ENCODE data around the gene HHAT. TPM values are rescaled to one million over a fixed set of nuclear protein-coding genes. Genes with fewer than 3 reads are reported as not detected.

Gene HHAT
- total RNA-seq, 4 donors from 2014 or later: 4.8 to 5.9 (median 5.3) TPM

- H3K27ac ChIP-seq: no peak overlapping the region
- H3K36me3 ChIP-seq: no peaks in the 10 kb centered on the region
- TF ChIP-seq, protein P1, sequence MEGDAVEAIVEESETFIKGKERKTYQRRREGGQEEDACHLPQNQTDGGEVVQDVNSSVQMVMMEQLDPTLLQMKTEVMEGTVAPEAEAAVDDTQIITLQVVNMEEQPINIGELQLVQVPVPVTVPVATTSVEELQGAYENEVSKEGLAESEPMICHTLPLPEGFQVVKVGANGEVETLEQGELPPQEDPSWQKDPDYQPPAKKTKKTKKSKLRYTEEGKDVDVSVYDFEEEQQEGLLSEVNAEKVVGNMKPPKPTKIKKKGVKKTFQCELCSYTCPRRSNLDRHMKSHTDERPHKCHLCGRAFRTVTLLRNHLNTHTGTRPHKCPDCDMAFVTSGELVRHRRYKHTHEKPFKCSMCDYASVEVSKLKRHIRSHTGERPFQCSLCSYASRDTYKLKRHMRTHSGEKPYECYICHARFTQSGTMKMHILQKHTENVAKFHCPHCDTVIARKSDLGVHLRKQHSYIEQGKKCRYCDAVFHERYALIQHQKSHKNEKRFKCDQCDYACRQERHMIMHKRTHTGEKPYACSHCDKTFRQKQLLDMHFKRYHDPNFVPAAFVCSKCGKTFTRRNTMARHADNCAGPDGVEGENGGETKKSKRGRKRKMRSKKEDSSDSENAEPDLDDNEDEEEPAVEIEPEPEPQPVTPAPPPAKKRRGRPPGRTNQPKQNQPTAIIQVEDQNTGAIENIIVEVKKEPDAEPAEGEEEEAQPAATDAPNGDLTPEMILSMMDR (IDR thresholded peaks at IDR 0.05): no peak
- TF ChIP-seq EP300 (IDR thresholded peaks at IDR 0.05) (no peak), POLR2A (IDR thresholded peaks at IDR 0.05) (no peak)
- no peaks in the 10 kb centered on the region for H3K9me3 ChIP-seq
- H3K4me3 ChIP-seq: no peak overlapping the region
- WGBS, 2 donors: 40 to 84% methylated on average over 1 of the region's 1 CpG
- no peaks in the 10 kb centered on the region for H3K27me3 ChIP-seq
- no peaks in the 10 kb centered on the region for H3K4me1 ChIP-seq
- DNase-seq (ENCODE audit: low spot score in 2 of 2): no peak
These were observed 288.6 kb downstream of the HHAT start for GRCh38 chr1:210617293-210617692.

GRCh38 chr1:210618369-210618768 is 289.7 kb downstream of the HHAT start:
- no peak for DNase-seq (ENCODE audit: low spot score in 2 of 2)
- no peaks in the 10 kb centered on the region for H3K36me3 ChIP-seq
- H3K9me3 ChIP-seq: no peaks in the 10 kb centered on the region
- TF ChIP-seq EP300 (IDR thresholded peaks at IDR 0.05) (no peak), POLR2A (IDR thresholded peaks at IDR 0.05) (no peak)
- TF ChIP-seq, protein P1 (IDR thresholded peaks at IDR 0.05): no peak
- H3K27me3 ChIP-seq: no peaks in the 10 kb centered on the region
- H3K4me3 ChIP-seq: no peak overlapping the region
- no peaks in the 10 kb centered on the region for H3K4me1 ChIP-seq
- 86 to 91% methylated on average over 5 of the region's 5 CpGs for WGBS, 2 donors
- no peak overlapping the region for H3K27ac ChIP-seq

DNA sequence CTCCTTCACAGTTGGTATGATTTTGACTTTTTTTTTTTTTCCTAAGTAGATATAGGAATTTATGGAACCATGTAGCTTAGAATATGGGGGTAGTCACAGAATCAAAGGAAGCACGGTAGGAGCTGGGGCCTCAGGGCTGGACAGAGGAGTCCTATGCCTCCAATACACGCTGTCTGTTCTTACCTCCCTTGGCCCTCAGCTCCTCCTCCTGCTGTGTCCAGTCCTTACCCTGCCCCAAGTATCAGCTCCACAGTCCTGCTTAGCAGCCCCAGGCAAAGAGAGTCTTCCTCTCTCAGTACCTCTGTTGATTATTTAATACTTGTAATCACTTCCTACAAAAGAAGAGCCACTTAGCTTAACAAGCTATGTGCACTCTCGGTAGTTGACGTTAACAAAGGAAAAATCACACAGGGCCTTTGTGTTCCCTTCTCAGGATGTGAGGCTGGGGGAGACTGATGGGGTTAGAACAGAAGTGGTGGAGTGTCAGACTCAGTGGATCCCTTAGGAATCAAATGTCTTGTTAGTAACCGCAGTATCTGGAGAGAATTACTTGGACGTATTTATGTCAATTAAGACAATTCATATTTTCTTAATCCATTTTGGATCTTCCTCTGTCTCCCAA is 292.3 kb downstream of the HHAT start:
- Histone ChIP-seq H3K36me3 (peaks cover 0 to 5% (median 0%) of the 10 kb centered on the region in 3 donors), H3K4me1 (no peaks in the 10 kb centered on the region), H3K4me3 (no peak overlapping the region), H3K27ac (no peak overlapping the region), H3K9me3 (no peaks in the 10 kb centered on the region), H3K27me3 (no peaks in the 10 kb centered on the region)
- TF ChIP-seq, protein P1 (IDR thresholded peaks at IDR 0.05): no peak
- TF ChIP-seq POLR2A (IDR thresholded peaks at IDR 0.05): no peak
- no peak for TF ChIP-seq EP300 (IDR thresholded peaks at IDR 0.05)
- DNase-seq (ENCODE audit: low spot score in 2 of 2): no peak
- 82 to 84% methylated on average over 6 of the region's 6 CpGs for WGBS, 2 donors

DNA sequence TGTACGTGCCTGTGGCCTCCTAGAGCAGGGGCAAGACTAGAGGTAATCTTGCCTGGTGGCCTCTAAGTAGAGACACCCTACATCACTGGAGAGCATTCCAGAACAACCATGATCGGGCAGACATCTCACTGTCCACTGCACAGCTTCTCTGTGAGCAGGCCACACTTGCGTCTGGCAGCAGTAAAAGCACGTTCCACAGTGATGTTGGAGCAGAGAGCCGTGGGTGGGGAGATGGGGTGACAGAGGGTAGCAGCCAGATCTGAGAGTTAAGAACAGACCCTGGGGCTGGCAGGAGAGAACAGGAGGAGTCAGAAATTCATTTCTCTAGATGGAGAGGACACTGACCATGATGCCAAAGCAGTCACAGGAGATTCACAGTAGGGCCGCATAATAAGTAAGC is 293.0 kb downstream of the HHAT start:
- H3K9me3 ChIP-seq: no peaks in the 10 kb centered on the region
- WGBS, 2 donors: 85 to 93% methylated on average over 6 of the region's 6 CpGs
- peaks cover 0 to 5% (median 0%) of the 10 kb centered on the region in 3 donors for H3K36me3 ChIP-seq
- TF ChIP-seq, protein P1 (IDR thresholded peaks at IDR 0.05): no peak
- TF ChIP-seq EP300 (IDR thresholded peaks at IDR 0.05): no peak
- TF ChIP-seq POLR2A (IDR thresholded peaks at IDR 0.05): no peak
- no peaks in the 10 kb centered on the region for H3K27me3 ChIP-seq
- DNase-seq (ENCODE audit: low spot score in 2 of 2): no peak
- H3K4me1 ChIP-seq: no peaks in the 10 kb centered on the region
- no peak overlapping the region for H3K27ac ChIP-seq
- no peak overlapping the region for H3K4me3 ChIP-seq

DNA sequence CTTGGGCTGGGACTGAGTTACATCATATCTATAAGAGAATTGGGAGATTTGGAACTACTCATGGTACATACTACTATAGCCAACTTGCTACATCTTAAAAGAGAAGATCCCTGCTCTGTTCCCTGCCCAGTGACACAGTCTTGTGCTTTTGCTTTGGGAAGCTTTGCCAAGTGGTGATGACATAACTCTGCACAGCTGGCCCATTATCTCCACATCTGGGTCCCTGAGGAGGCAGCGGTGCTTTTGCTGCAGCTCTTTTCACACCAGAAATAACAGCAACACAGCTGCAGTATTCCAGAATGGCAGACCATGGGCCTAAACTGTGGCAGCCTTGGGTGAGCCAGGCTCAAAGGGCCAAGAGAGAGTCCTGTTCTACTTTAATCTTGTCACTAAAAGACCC is 296.0 kb downstream of the HHAT start:
- TF ChIP-seq EP300 (IDR thresholded peaks at IDR 0.05) (peak in 1 of 2 donors; percentile 35), POLR2A (IDR thresholded peaks at IDR 0.05) (no peak)
- TF ChIP-seq, protein P1 (IDR thresholded peaks at IDR 0.05): no peak
- no peaks in the 10 kb centered on the region for H3K9me3 ChIP-seq
- H3K36me3 ChIP-seq: peaks cover 0 to 5% (median 0%) of the 10 kb centered on the region in 3 donors
- no peak overlapping the region for H3K4me3 ChIP-seq
- peak; percentile 47 to 63 for DNase-seq (ENCODE audit: low spot score in 2 of 2)
- 20 to 40% methylated on average over 1 of the region's 1 CpG for WGBS, 2 donors
- H3K27ac ChIP-seq: no peak overlapping the region
- no peaks in the 10 kb centered on the region for H3K27me3 ChIP-seq
- H3K4me1 ChIP-seq: no peaks in the 10 kb centered on the region
